Activated naive CD8-positive, alpha-beta T cell treated with anti-CD3 and anti-CD28 coated beads, Interleukin-2, amount 50 U/mL, for 16 hours (primary cell): ENCODE results near the gene GPR137B.

Source experiments
- DNase-seq: peaks from one replicate; pipeline ENCODE4 v3.0.0-alpha.2; 2020; ENCODE audit warnings: low read depth, low spot score

The GPR137B gene

GRCh38 chr1:236142253-236143103, at the start of gene GPR137B:
GPR137B (plus strand) TSS chr1:236142539; CDS start chr1:236142623, 84 bp downstream.
- peak; percentile 22 for DNase-seq

GRCh38 chr1:236092899-236093298, 49.4 kb upstream of the GPR137B start:
- DNase-seq: no peak

DNA sequence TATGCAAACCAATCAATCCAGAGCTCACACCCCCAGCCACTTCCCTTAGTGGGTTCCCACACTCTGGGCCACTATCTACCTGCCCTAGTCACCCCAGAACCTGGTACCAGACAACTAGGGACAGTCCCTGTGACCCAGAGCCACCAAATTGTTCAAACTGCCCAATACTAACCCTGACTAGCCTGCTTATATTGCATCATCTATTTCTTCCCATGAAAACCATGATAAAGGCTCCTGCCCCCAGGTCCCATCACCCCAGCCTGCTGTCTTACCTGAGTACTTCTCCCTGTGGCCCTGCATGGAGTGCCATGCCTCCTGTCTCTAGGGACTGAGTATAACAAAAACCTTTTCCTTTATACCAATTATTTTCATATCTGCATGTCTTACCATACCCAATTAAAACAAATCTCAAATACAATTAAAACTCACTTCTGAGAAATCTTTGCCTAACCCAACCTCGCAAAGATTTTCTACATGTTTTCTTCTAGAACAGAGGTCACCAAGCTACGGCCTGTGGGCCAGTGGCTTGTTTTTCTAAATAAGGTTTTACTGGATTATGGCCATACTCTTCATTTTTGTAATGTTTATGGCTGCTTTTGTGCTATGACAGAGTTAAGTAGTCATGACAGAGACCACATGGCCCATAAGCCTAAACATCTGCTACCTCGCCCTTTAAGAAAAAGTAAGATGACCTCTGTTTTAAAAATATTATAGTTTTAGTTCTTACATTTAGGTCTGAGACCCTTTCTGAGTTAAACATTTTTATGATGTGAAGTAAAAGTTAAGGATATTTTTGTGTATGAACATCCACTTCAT, 46.4 kb upstream of the GPR137B start:
- no peak for DNase-seq

GRCh38 chr1:236096660-236097482, 45.5 kb upstream of the GPR137B start:
- DNase-seq: peak; percentile 61

DNA sequence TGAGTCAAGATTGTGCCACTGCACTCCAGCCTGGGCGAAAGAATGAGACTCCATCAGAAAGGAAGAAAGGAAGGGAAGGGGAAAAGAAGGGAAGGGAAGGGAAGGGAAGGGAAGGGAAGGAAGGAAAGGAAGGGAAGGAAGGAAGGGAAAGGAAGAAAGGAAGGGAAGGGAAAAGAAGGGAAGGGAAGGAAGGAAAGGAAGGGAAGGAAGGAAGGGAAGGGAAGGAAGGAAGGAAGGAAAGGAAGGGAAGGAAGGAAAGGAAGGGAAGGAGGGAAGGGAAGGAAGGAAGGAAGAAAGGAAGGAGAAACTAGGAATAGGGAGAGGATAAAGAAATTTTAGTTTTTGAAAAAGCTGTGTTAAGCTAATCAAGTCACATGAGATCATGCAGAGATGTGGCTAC, 44.1 kb upstream of the GPR137B start:
- DNase-seq: no peak

DNA sequence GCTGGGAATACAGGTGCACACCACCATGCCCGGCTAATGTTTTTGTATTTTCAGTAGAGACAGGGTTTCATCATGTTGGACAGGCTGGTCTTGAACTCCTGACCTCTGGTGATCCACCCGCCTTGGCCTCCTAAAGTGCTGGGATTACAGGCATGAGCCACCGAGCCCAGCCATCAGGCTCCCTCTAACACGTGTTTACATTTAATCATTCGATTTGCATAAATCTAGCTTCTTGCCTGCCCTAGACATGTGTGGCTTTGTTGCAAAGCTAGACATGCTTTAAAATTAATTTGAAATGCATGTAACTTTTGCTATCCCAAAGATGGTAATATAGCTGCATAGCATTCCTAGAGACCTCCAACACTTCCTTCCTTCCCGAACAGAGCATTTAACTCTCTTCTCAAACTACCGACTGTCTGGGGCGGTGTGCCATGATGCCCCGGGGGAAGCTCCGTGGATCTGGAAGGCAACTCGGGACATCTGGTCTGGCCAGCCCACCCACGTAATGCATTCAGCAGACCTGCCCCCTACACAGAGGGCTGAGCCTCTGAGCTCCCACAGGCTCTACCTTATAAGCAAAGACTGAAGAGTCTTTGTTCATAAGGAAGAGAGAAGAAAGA, 42.9 kb upstream of the GPR137B start:
- DNase-seq: no peak

DNA sequence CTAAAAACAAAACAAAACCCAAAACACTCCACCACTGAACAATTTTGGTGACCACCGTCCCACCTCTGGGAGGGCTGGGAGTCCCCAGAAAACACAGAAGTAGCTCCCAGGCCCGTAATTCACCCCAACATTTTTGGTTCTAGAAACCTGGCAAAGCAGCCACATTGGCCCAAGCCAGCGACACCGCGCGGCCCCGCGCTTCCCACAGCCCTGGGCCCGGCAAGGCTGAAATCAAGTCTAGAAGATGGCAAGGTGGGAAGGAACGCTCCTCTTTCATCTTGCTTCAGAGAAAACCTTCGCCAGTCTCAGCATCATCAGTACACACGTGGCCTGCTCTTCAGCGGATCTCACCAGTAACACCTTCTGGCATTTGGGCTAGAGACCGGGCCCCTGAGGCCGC, 41.5 kb upstream of the GPR137B start:
- no peak for DNase-seq

GRCh38 chr1:236101233-236102200, 40.8 kb upstream of the GPR137B start:
- DNase-seq: no peak

GRCh38 chr1:236102611-236103010, 39.7 kb upstream of the GPR137B start:
- no peak for DNase-seq

DNA sequence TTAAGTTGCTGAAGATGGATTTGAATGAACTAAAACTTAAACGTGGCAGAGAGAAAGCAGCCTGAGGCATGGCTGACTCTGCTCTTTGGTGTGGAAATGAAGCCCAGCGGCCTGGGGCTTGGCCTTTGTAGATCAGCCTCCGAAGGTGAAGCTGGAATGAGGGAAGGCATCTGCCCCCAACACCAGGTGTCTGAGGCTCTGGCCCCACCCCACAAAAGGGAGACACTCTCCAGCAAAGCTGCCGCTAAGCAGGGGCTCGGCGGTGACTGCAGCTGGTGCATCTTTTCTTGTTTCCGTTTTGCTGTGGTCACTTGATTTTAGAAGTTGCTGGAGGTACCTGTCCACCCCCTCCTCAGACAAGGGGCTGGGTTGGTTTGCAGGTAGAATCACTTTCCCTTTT, 39.3 kb upstream of the GPR137B start:
- no peak for DNase-seq

DNA sequence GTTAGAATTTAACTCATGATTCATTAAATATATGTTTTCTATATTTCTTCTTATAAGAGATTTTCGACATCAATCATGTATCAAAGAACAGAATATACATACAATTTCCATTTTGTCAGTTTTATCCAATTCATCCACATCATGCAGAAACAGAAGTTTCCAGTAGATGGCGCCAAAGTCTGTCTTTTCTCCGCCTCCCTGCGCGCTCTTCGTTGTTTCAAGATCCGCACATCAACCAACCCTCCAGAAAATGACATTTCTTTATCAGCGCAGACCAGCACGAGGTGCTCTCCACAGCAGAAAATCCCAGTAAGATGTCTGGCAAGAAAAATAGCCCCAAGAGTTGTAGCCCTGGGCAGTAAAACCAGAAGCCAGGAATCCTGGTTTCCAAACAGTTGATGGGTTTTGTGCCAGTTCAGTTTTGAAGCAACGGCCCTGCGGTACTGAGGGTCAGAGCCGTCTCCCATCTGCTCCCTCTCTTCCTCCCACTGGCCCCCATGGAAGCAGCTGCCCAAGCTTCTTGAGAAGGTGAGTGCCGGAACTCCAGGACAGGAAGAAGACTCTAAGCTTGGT, 38.6 kb upstream of the GPR137B start:
- DNase-seq: peak; percentile 13

- no peak for DNase-seq
Observed at GRCh38 chr1:236107121-236107907, 35.0 kb upstream of the GPR137B start.

- DNase-seq: no peak
Observed at GRCh38 chr1:236108027-236108648, 34.2 kb upstream of the GPR137B start.

- DNase-seq: no peak
Observed at GRCh38 chr1:236110137-236110536, 32.2 kb upstream of the GPR137B start.

GRCh38 chr1:236111527-236112331, 30.6 kb upstream of the GPR137B start:
- no peak for DNase-seq

- no peak for DNase-seq
Observed at GRCh38 chr1:236112332-236112627, 30.1 kb upstream of the GPR137B start.

DNA sequence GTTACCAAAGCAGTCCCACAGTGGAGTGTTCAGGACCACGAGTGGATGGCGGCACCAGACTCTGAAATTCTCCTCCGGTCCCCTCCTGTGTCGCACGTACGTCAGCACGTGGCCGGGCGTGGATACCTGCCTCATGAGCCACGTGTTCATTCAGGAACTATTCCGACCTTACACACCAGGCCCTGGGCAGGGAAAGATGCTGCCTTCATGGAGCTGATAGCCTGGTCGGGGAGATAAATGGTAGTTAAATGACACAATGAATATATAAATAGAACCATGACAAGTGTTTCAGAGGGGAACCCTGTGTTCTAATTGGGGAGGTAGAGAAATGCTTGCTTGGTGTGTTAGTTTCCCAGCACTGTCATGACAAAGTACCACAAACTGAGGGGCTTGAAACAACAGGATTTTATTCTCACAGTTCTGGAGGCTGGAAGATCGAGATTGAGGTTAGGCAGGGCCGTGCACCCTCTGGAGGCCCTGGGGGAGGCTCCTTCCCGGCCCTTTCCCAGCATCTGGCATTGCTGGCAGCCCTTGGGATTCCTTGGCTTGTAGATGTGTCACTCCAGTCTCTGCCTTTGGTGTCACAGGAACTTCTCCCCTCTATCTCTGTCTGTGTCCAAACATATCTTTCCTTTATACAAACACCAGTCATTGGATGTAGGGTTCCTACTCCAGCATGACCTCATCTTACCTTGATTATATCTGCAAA, 28.9 kb upstream of the GPR137B start:
- DNase-seq: no peak
